ENCODE data around the gene TXNDC12. TPM values are rescaled to one million over a fixed set of nuclear protein-coding genes. Genes with fewer than 3 reads are reported as not detected.

TXNDC12 gene
- total RNA-seq, 2 donors from 2014 or later: 30.2 to 39.5 TPM

DNA sequence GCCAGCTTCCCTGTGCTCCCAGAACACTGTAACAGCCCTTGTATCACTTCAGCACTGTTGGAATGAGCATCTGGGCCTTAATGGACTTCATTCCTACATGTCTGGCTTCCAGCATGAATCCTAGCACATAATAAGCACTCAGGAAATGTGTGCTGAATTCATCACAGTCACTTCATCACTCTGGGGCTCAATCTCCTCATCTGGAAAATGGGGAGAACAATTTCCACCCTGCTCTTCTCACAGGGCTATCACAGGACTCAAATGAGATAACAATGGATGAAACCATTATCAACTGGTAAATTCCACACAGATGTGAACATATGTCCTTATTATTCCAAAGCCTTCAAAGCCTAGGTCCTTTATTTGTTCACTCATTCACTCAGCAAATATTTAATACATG lies 76.9 kb downstream of the TXNDC12 start:
- Histone ChIP-seq H3K36me3 (no peaks in the 10 kb centered on the region), H3K9me3 (no peaks in the 10 kb centered on the region), H3K27ac (no peak overlapping the region), H3K4me3 (no peak overlapping the region), H3K27me3 (no peaks in the 10 kb centered on the region), H3K4me1 (no peaks in the 10 kb centered on the region)
- TF ChIP-seq, protein P1, sequence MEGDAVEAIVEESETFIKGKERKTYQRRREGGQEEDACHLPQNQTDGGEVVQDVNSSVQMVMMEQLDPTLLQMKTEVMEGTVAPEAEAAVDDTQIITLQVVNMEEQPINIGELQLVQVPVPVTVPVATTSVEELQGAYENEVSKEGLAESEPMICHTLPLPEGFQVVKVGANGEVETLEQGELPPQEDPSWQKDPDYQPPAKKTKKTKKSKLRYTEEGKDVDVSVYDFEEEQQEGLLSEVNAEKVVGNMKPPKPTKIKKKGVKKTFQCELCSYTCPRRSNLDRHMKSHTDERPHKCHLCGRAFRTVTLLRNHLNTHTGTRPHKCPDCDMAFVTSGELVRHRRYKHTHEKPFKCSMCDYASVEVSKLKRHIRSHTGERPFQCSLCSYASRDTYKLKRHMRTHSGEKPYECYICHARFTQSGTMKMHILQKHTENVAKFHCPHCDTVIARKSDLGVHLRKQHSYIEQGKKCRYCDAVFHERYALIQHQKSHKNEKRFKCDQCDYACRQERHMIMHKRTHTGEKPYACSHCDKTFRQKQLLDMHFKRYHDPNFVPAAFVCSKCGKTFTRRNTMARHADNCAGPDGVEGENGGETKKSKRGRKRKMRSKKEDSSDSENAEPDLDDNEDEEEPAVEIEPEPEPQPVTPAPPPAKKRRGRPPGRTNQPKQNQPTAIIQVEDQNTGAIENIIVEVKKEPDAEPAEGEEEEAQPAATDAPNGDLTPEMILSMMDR (IDR thresholded peaks at IDR 0.05): no peak
- no peak for DNase-seq (ENCODE audit: low spot score)

DNA sequence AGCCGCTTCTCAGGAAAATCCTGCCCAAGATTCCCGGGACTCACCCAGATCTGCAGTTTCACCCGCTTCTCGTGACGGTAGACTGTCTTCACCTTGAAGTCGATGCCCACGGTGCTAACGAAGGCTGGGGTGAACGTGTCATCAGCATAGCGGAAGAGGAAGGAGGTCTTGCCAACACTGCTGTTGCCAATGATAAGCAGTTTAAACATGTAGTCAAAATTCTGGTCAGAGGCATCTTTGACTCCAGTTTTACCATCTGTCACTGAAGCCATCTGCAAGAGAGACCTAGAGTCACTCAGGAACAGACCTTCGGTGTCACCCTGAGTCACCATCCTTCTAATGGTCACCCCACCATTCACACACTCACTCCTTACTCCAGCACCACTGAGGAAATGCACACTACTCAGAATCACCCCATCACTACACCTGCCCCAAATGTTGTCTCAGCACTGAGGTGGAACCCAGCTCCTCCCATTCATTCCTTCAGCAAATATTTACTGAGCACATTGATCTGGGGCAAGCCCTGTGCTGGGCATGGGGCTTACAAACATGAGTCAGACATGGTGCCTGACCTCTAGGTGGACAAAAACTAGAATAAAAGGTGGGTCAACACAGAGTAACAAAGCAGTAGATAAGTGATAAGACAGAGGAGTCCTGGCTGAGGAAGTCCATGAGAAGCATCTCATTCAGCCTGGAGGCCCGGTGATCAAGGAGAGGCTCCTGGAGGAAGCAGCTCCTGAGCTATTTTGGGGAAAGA lies 78.0 kb downstream of the TXNDC12 start:
- Histone ChIP-seq H3K27me3 (no peaks in the 10 kb centered on the region), H3K4me1 (no peaks in the 10 kb centered on the region), H3K9me3 (no peaks in the 10 kb centered on the region), H3K27ac (no peak overlapping the region), H3K36me3 (no peaks in the 10 kb centered on the region), H3K4me3 (no peak overlapping the region)
- TF ChIP-seq, protein P1 (IDR thresholded peaks at IDR 0.05): no peak
- no peak for DNase-seq (ENCODE audit: low spot score)

GRCh38 chr1:51973587-51974474 lies 81.2 kb downstream of the TXNDC12 start:
- TF ChIP-seq, protein P1 (IDR thresholded peaks at IDR 0.05): no peak
- Histone ChIP-seq H3K27ac (no peak overlapping the region), H3K4me3 (no peak overlapping the region), H3K36me3 (no peaks in the 10 kb centered on the region), H3K4me1 (no peaks in the 10 kb centered on the region), H3K27me3 (no peaks in the 10 kb centered on the region), H3K9me3 (no peaks in the 10 kb centered on the region)
- no peak for DNase-seq (ENCODE audit: low spot score)

Other genes with a start within 250 kb of the TXNDC12 start
- 10 to 100 TPM; 67.5 to 74.6 TPM for gene NRDC, start 176.5 kb downstream of the TXNDC12 start, total RNA-seq
- under 1 TPM in 1 of 2 donors, not detected in 1; 0.04 TPM for gene RAB3B, start 64.5 kb downstream of the TXNDC12 start, total RNA-seq
- 1 to 10 TPM; 3.3 to 4.7 TPM for gene KTI12, start 21.4 kb downstream of the TXNDC12 start, total RNA-seq
- gene BTF3L4, start 1.1 kb upstream of the TXNDC12 start, total RNA-seq: 10 to 100 TPM; 37.9 to 38.9 TPM
- 10 to 100 TPM; 15.8 to 18.5 TPM for gene ZFYVE9, start 86.9 kb upstream of the TXNDC12 start, total RNA-seq